ENCODE data around the gene SHCBP1L.
"Not testable (repeated sequence)": the region's sequence is repeated elsewhere in the genome, so short reads cannot be mapped to it uniquely, and the experiment has no call there.

The SHCBP1L gene

DNA sequence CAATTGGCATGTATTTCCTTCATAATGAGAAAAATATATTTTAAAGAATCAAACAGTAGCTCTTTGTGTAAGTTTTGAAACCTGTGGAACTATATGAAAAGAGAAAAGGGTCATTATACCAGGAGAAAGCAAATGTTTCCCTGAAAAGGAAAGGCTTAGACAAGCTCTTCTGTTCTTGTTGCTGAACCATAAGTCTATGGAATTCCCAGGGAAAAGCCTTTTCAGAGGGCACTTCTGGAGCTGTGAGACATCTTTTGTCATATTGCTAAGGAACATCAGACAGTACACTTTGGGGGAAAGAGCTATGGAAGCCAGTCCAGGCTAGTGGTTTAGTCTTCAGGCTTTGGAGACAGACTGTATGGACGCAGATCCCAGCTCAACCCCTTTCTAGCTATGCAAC, 12.1 kb upstream of the SHCBP1L start:
- DNase-seq (ENCODE audit: low read depth in 2 of 2), result no peak

GRCh38 chr1:182962554-182963115, 9.7 kb upstream of the SHCBP1L start:
- DNase-seq (ENCODE audit: low read depth in 2 of 2), result peak; percentile 76 to 77

GRCh38 chr1:182960046-182960445, 7.1 kb upstream of the SHCBP1L start:
- no peak for DNase-seq (ENCODE audit: low read depth in 2 of 2)

DNA sequence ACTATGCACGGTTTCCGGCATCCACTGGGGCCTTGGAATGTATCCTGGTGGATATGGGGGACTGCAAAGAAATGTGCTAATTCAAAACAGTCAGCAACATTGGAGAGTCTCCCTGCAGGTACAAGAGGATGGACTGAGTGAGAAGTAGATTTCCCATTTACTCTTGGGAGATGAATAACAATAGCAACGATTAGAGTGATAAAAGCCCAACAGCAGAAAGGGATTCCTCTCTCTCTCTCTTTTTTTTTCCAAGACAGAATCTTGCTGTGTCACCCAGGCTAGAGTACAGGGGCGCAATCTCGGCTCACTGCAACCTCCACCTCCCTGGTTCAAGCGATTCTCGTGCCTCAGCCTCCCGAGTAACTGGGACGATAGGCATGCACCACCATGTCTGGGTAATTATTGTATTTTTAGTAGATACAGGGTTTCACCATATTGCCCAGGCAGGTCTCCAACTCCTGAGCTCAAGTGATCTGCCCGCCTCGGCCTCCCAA, 5.0 kb upstream of the SHCBP1L start:
- DNase-seq (ENCODE audit: low read depth in 2 of 2), result no peak

- no peak for DNase-seq (ENCODE audit: low read depth in 2 of 2)
Measured at GRCh38 chr1:182956708-182957365, 3.9 kb upstream of the SHCBP1L start.

DNA sequence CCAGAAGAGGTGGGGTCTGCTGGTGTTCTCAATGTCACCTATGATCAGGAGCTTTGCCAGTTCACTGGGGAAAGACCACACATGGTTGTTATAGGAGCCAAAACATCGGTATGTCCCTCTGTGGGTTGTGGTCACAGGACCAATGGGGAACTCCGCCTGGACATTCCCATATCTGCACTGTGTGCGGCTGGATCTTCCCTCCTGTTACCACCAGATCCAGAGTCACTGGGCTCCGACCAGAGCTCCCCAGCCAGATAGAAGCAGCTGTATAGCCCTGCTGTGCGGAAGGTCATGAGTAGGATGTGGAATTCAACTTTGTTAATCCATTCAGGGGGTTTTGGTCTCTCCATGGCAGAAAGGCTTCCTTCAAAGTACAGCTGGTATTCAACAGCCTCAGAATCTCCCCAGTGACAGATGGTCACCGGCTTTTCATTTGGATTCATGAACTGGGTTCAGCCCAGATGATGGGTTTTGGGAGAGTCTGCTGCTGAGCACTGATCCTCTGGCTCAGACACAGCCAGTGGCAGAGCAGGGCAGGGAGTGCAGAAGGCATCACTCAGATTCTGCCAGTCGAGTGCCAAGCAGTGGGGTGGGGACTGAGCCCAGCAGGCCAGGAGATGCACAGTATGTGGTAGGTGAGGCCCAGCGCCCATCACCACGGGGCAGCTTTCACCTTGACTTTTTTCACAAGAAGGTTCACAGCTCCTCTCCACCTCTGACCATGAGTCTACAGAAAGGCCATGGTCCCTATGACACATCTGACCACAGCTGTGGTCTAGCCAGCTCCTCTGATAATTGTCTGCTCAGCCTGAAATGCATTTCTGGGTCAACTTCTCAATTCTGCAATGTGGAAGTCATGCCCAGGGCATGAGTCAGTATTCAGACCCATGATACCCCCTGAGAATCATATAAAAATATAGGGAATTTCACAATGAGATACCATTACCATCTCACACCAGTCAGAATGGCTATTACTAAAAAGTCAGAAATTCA, 2.9 kb upstream of the SHCBP1L start:
- peak; percentile 55 for DNase-seq (ENCODE audit: low read depth in 2 of 2)

DNA sequence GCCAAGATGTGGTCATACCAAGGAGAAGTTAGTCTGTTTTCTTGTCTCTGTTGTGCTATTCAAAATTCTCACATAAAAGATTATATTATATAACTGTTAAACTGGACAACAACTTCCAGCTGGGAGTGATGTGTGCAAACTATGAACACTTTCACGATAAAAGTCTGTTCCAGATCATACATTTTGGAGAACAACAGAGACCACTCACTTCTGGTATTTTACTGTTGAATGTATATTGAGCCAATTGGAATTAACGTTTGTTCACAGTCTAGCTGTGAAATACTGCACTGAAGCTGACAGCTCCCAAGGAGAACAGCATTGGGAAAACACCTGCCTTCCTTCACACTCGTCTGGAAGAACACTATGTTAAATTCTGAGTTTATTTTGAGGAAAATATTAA, 860 bp upstream of the SHCBP1L start:
- DNase-seq (ENCODE audit: low read depth in 2 of 2), result no peak

DNA sequence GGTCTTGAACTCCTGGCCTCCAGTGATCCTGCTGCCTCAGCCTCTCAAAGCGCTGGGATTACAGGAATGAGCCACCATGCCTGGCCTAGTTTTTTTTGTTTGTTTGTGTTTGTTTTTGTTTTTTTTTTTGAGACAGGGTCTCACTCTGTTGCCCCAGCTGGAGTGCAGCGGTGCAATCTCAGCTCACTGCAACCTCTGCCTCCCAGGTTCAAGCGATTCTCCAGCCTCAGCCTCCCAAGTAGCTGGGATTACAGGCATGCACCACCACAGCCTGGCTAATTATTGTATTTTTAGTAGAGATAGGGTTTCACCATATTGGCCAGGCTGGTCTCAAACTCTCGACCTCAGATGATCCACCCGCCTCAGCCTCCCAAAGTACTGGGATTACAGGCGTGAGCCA, 9.6 kb downstream of the SHCBP1L start:
- DNase-seq (ENCODE audit: low read depth in 2 of 2), result not testable (repeated sequence)

DNA sequence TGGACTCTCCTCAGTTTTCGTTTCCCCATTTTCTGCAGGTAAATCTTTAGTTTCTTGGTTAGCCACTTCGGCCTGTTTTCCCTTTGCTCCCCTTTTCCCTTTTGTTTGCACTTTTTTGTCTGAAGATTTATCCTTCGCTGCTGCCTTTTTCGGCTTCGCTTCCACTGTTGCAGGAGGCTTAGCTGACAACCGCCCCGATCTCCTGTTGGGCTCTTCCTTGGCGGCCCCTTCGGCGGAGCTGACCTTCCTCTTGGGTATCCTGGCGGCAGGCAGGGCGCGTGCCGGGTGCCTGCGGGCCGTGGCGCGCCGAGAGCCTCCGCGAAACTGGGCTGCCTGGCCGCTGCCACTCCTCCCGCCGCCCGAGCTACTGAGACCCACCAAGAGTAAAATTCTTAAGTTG, 10.8 kb downstream of the SHCBP1L start:
- not testable (repeated sequence) for DNase-seq (ENCODE audit: low read depth in 2 of 2)

DNA sequence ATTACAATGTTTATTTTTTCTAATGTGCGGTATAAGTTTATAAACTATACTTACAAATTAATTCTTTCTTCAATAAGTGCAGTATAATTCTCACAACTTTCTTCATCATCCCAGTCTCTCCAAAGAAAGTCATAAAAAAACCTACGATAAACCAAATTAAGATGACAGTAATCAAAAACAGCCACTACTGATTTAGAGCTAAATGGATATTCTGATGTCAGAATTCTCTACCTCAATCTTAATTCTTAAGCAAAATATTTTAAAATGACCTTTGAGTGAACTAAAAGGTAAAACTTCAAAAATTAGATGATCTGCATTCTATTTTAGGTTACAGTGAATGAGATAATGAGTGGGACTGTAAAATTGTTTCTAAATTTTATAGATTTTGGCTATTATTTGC, 13.6 kb downstream of the SHCBP1L start:
- no peak for DNase-seq (ENCODE audit: low read depth in 2 of 2)

DNA sequence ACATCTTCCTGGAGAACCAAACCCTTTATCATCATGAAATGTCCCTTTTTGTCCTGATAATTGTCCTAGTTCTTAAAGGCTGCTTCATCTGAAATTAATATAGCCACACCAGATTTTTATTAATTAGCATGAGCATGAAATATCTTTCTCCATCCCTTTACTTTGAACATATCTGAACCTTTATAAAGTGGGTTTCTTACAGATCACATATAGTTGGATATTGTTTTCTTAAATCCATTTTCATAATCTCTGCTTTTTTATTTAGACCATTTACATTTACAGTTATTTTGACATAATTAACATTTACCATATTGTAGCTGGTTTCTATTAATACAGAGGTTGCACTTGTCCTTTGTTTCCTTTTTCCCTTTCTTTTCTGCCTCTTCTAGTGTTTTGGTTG, 17.2 kb downstream of the SHCBP1L start:
- DNase-seq (ENCODE audit: low read depth in 2 of 2), result no peak

GRCh38 chr1:182930985-182931384, 22.0 kb downstream of the SHCBP1L start:
- no peak for DNase-seq (ENCODE audit: low read depth in 2 of 2)

DNA sequence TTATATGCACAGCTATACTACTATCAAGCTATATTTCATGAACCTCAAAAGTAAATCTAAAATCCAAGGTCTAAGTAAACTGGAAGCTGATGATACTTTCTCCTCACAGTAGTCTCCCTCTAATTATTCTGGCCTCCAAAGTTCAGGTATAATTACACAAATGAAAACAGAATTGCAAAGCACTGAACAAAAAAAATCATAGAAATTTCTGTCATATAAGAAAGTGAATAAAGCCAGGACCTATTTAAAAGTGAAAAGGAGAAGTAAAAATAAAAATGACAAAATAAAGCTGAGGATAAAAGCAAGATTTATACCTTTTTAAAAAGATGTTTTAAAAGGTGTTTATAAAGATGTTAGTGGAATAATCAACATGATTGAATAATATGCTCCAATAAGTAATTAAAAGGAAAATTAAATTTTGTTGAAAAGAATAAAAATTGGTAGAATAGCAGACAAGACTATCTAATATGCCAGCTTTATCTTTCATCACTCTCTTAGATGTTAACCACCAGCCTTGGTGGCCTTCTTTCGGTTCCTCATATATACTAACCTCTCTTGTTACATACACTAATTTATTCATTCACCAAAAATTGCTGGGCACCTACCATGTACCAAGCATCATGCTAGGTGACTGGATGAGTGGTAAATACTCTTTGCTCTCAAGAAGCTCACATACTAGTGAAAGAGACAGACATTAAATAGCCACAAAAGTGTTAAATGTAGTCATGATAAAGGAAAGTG, 25.1 kb downstream of the SHCBP1L start:
- DNase-seq (ENCODE audit: low read depth in 2 of 2), result no peak

- DNase-seq (ENCODE audit: low read depth in 2 of 2), result no peak
Measured at GRCh38 chr1:182925661-182926060, 27.3 kb downstream of the SHCBP1L start.

- no peak for DNase-seq (ENCODE audit: low read depth in 2 of 2)
Measured at GRCh38 chr1:182917378-182917777, 35.6 kb downstream of the SHCBP1L start.

- no peak for DNase-seq (ENCODE audit: low read depth in 2 of 2)
Measured at GRCh38 chr1:182913401-182913800, 39.6 kb downstream of the SHCBP1L start.

- DNase-seq (ENCODE audit: low read depth in 2 of 2), result no peak
Measured at GRCh38 chr1:182910143-182910542, 42.8 kb downstream of the SHCBP1L start.

- DNase-seq (ENCODE audit: low read depth in 2 of 2), result no peak
Measured at GRCh38 chr1:182909578-182909977, 43.4 kb downstream of the SHCBP1L start.

GRCh38 chr1:182905321-182905720, 47.6 kb downstream of the SHCBP1L start:
- no peak for DNase-seq (ENCODE audit: low read depth in 2 of 2)

DNA sequence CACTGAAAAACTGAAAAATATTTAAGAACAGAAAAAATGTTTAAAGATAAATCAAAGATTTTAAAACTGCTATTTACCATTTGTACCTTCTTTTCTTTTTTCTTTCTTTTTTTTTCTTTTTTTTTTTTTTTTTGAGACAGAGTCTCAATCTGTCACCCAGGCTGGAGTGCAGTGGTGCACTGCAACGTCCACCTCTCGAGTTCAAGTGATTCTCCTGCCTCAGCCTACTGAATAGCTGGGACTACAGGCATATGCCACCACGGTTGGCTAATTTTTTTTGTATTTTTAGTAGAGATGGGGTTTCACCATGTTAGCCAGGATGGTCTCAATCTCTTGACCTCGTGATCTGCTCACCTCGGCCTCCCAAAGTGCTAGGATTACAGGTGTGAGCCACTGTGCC, 51.0 kb downstream of the SHCBP1L start:
- not testable (repeated sequence) for DNase-seq (ENCODE audit: low read depth in 2 of 2)

DNA sequence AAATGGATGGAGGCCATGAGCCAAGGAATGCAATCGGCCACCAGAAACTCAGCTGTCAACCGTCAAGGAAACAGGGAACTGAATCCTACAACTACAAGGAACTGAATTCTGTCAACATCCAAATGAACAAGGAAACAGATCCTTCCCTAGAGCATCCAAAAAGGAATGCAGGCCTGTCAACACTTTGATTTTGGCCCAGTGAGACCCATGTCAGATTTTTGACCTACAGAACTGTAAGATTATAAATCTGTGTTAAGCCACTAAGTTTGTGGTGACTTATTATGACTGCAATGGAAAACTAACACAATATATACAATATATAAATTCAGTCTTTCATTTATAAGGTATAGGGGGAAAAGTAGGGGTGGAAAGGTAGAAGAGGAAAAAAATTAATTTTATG, 55.3 kb downstream of the SHCBP1L start:
- DNase-seq (ENCODE audit: low read depth in 2 of 2), result no peak
